KOPT-K1 (cell line): Measurements from ENCODE around the gene VCL.
"Not testable (repeated sequence)": the region's sequence is repeated elsewhere in the genome, so short reads cannot be mapped to it uniquely, and the experiment has no call there.

ENCODE experiments used
- H3K27ac ChIP-seq: fragments of 200-600 bp; sonication (generic); 2 replicates; pipeline ENCODE4 v1.5.1; 2016; ENCODE audit warnings: antibody characterized with exemption, mild to moderate bottlenecking, low read depth, low read length; ENCODE audit not compliant: poor library complexity, severe bottlenecking
- H3K36me3 ChIP-seq: fragments of 200-600 bp; sonication (generic); 2 replicates; pipeline ENCODE4 v1.5.1; 2017; ENCODE audit warnings: antibody characterized with exemption, mild to moderate bottlenecking, low read length, moderate library complexity; ENCODE audit not compliant: insufficient read depth
- H3K9me3 ChIP-seq: fragments of 200-600 bp; sonication (generic); 2 replicates; pipeline ENCODE4 v1.5.1; 2017; ENCODE audit warnings: antibody characterized with exemption, low read length, mild to moderate bottlenecking; ENCODE audit not compliant: insufficient read depth, poor library complexity, severe bottlenecking

The VCL gene

GRCh38 chr10:74139981-74140380 lies 142.1 kb downstream of the VCL start:
- H3K9me3 ChIP-seq, result no peaks in the 10 kb centered on the region
- H3K36me3 ChIP-seq, result peaks cover 54% of the 10 kb centered on the region
- no peak overlapping the region for H3K27ac ChIP-seq

- no peaks in the 10 kb centered on the region for H3K9me3 ChIP-seq
- no peak overlapping the region for H3K27ac ChIP-seq
- peaks cover 48% of the 10 kb centered on the region for H3K36me3 ChIP-seq
Observed at GRCh38 chr10:74140553-74140952, 142.6 kb downstream of the VCL start.

GRCh38 chr10:74145133-74145532 lies 147.2 kb downstream of the VCL start:
- H3K9me3 ChIP-seq, result no peaks in the 10 kb centered on the region
- no peak overlapping the region for H3K27ac ChIP-seq
- H3K36me3 ChIP-seq, result peaks cover 31% of the 10 kb centered on the region

- not testable (repeated sequence) for H3K9me3 ChIP-seq, H3K27ac ChIP-seq
- peaks cover 26% of the 10 kb centered on the region for H3K36me3 ChIP-seq
Observed at GRCh38 chr10:74146980-74147379, 149.1 kb downstream of the VCL start.

GRCh38 chr10:74150204-74150989 lies 152.5 kb downstream of the VCL start, which contains the start of gene AP3M1:
Gene AP3M1 (minus strand): TSS chr10:74150828. CDS start chr10:74138379, 12,449 bp downstream.
- peak within 1 kb of the TSS; percentile 86 for H3K27ac ChIP-seq
- H3K9me3 ChIP-seq, result no peaks in the 10 kb centered on the region
- peaks cover 23% of the 10 kb centered on the region; the same call in 1 of the 2 replicates for H3K36me3 ChIP-seq

GRCh38 chr10:74150990-74151878 lies 153.3 kb downstream of the VCL start, which contains the start of gene ADK:
Gene ADK (plus strand): TSS chr10:74151221. CDS start chr10:74151279, 58 bp downstream.
- peak within 1 kb of the TSS; percentile 86 for H3K27ac ChIP-seq
- H3K36me3 ChIP-seq, result peaks cover 18% of the 10 kb centered on the region; the same call in 1 of the 2 replicates
- H3K9me3 ChIP-seq, result no peaks in the 10 kb centered on the region

- Histone ChIP-seq H3K9me3 (no peaks in the 10 kb centered on the region), H3K27ac (peak overlapping the region; percentile 86), H3K36me3 (peaks cover 9% of the 10 kb centered on the region; the same call in 1 of the 2 replicates)
Observed at GRCh38 chr10:74151879-74152722, 154.2 kb downstream of the VCL start.

GRCh38 chr10:74153123-74153522 lies 155.2 kb downstream of the VCL start:
- Histone ChIP-seq H3K9me3 (no peaks in the 10 kb centered on the region), H3K36me3 (0 out of 2 replicates have a peak, but pooled peaks cover under 1% of the 10 kb centered on the region), H3K27ac (no peak overlapping the region)

- H3K9me3 ChIP-seq, result no peaks in the 10 kb centered on the region
- no peaks in the 10 kb centered on the region for H3K36me3 ChIP-seq
- no peak overlapping the region for H3K27ac ChIP-seq
Observed at GRCh38 chr10:74153676-74154075, 155.8 kb downstream of the VCL start.

- Histone ChIP-seq H3K27ac (no peak overlapping the region), H3K36me3 (no peaks in the 10 kb centered on the region), H3K9me3 (no peaks in the 10 kb centered on the region)
Observed at GRCh38 chr10:74156919-74157289, 159.0 kb downstream of the VCL start.

- Histone ChIP-seq H3K9me3 (no peaks in the 10 kb centered on the region), H3K27ac (no peak overlapping the region), H3K36me3 (no peaks in the 10 kb centered on the region)
Observed at GRCh38 chr10:74160013-74160412, 162.1 kb downstream of the VCL start.

GRCh38 chr10:74163319-74164068 lies 165.6 kb downstream of the VCL start:
- Histone ChIP-seq H3K27ac (no peak overlapping the region), H3K9me3 (no peaks in the 10 kb centered on the region), H3K36me3 (no peaks in the 10 kb centered on the region)

GRCh38 chr10:74164716-74165529 lies 167.0 kb downstream of the VCL start:
- H3K36me3 ChIP-seq, result no peaks in the 10 kb centered on the region
- no peak overlapping the region for H3K27ac ChIP-seq
- no peaks in the 10 kb centered on the region for H3K9me3 ChIP-seq
